ENCODE data around the gene KIT. TPM values are rescaled to one million over a fixed set of nuclear protein-coding genes. Genes with fewer than 3 reads are reported as not detected.

The KIT gene
- total and polyA plus RNA-seq, 2 donors (not counting 1 experiment from before 2014, with no cell fraction given), result 0.01 TPM; not detected in 1

- Mint-ChIP-seq H3K9me3 (ENCODE audit: insufficient read depth) (peaks cover 2% of the 10 kb centered on the region), H3K27me3 (peaks cover 3% of the 10 kb centered on the region), H3K4me3 (no peak overlapping the region), H3K4me1 (peaks cover 4% of the 10 kb centered on the region), H3K27ac (no peak overlapping the region)
- H4K20me1 ChIP-seq (ENCODE audit: control insufficient read depth, insufficient read depth, low read length, poor library complexity, severe bottlenecking), result no peaks in the 10 kb centered on the region
- H2AFZ ChIP-seq (ENCODE audit: insufficient read depth, low read depth, low read length, poor library complexity, severe bottlenecking), result no peak overlapping the region
- no peak overlapping the region for H3K27ac ChIP-seq (ENCODE audit: low read length in 2 of 2)
- H3K9ac ChIP-seq (ENCODE audit: low read length), result no peak overlapping the region
- no peak overlapping the region for H3K4me2 ChIP-seq (replicated peaks; ENCODE audit: low read depth, low read length, poor library complexity, severe bottlenecking)
- no peak overlapping the region for H3K4me3 ChIP-seq (ENCODE audit: control extremely low read depth in 1 of 5, extremely low read depth in 1 of 5, insufficient read depth in 1 of 5, low read depth in 2 of 5, low read length in 4 of 5)
- H3K4me1 ChIP-seq (ENCODE audit: control insufficient read depth in 2 of 2, insufficient read depth in 2 of 2, low read length in 2 of 2), result peaks cover 3 to 7% of the 10 kb centered on the region in 2 donors
- H3K79me2 ChIP-seq (ENCODE audit: control insufficient read depth, insufficient read depth, low read length), result no peaks in the 10 kb centered on the region
- CTCF ChIA-PET, result no interaction called here
- no peaks in the 10 kb centered on the region for H3K36me3 ChIP-seq (replicated peaks in 1 of 2; ENCODE audit: control extremely low read depth in 1 of 2, control insufficient read depth in 1 of 2, extremely low read depth in 1 of 2, insufficient read depth in 2 of 2, low read length in 1 of 2)
- 92% methylated on average over 2 of the region's 3 CpGs for WGBS (ENCODE audit: insufficient coverage)
- no peak for ATAC-seq (ENCODE audit: low read depth)
- no peak for TF ChIP-seq CTCF (IDR thresholded peaks at IDR 0.05)
- no peak for TF ChIP-seq EZH2 (IDR thresholded peaks at IDR 0.05; ENCODE audit: borderline replicate concordance, insufficient read depth, low read depth, low read length, poor library complexity, severe bottlenecking)
- no peaks in the 10 kb centered on the region for H3K27me3 ChIP-seq (replicated peaks in 1 of 4; ENCODE audit: control extremely low read depth in 1 of 4, control insufficient read depth in 3 of 4, insufficient read depth in 4 of 4, low read length in 3 of 4)
- DNase-seq, result no peak
- intact Hi-C loops (cut with micrococcal nuclease), result no loop called here
- no peaks in the 10 kb centered on the region for H3K9me3 ChIP-seq (ENCODE audit: control extremely low read depth in 1 of 3, control insufficient read depth in 2 of 3, insufficient read depth in 1 of 3, low read length in 2 of 3)
- POLR2A ChIA-PET, result no interaction called here
These were observed 83.4 kb downstream of the KIT start for GRCh38 chr4:54741202-54741601.

GRCh38 chr4:54742636-54743399 is 85.1 kb downstream of the KIT start:
- POLR2A ChIA-PET, result no interaction called here
- Mint-ChIP-seq H3K4me1 (peaks cover 4% of the 10 kb centered on the region), H3K4me3 (no peak overlapping the region), H3K27ac (no peak overlapping the region), H3K27me3 (peaks cover 3% of the 10 kb centered on the region), H3K9me3 (ENCODE audit: insufficient read depth) (peaks cover 2% of the 10 kb centered on the region)
- no peak overlapping the region for H3K4me2 ChIP-seq (replicated peaks; ENCODE audit: low read depth, low read length, poor library complexity, severe bottlenecking)
- peaks cover 3 to 7% of the 10 kb centered on the region in 2 donors for H3K4me1 ChIP-seq (ENCODE audit: control insufficient read depth in 2 of 2, insufficient read depth in 2 of 2, low read length in 2 of 2)
- CTCF ChIA-PET, result no interaction called here
- no peak overlapping the region for H3K4me3 ChIP-seq (ENCODE audit: control extremely low read depth in 1 of 5, extremely low read depth in 1 of 5, insufficient read depth in 1 of 5, low read depth in 2 of 5, low read length in 4 of 5)
- no peaks in the 10 kb centered on the region for H3K79me2 ChIP-seq (ENCODE audit: control insufficient read depth, insufficient read depth, low read length)
- intact Hi-C loops (cut with micrococcal nuclease), result no loop called here
- no peak for TF ChIP-seq EZH2 (IDR thresholded peaks at IDR 0.05; ENCODE audit: borderline replicate concordance, insufficient read depth, low read depth, low read length, poor library complexity, severe bottlenecking)
- TF ChIP-seq CTCF (IDR thresholded peaks at IDR 0.05), result no peak
- no peak overlapping the region for H3K9ac ChIP-seq (ENCODE audit: low read length)
- 72% methylated on average over 9 of the region's 9 CpGs for WGBS (ENCODE audit: insufficient coverage)
- H3K27me3 ChIP-seq (replicated peaks in 1 of 4; ENCODE audit: control extremely low read depth in 1 of 4, control insufficient read depth in 3 of 4, insufficient read depth in 4 of 4, low read length in 3 of 4), result no peaks in the 10 kb centered on the region
- ATAC-seq (ENCODE audit: low read depth), result no peak
- no peak overlapping the region for H3K27ac ChIP-seq (ENCODE audit: low read length in 2 of 2)
- DNase-seq, result no peak
- H4K20me1 ChIP-seq (ENCODE audit: control insufficient read depth, insufficient read depth, low read length, poor library complexity, severe bottlenecking), result no peaks in the 10 kb centered on the region
- H2AFZ ChIP-seq (ENCODE audit: insufficient read depth, low read depth, low read length, poor library complexity, severe bottlenecking), result peak overlapping the region; percentile 48
- H3K9me3 ChIP-seq (ENCODE audit: control extremely low read depth in 1 of 3, control insufficient read depth in 2 of 3, insufficient read depth in 1 of 3, low read length in 2 of 3), result no peaks in the 10 kb centered on the region
- H3K36me3 ChIP-seq (replicated peaks in 1 of 2; ENCODE audit: control extremely low read depth in 1 of 2, control insufficient read depth in 1 of 2, extremely low read depth in 1 of 2, insufficient read depth in 2 of 2, low read length in 1 of 2), result no peaks in the 10 kb centered on the region
